K562 (cell line): Measurements from ENCODE around the gene PELI3. TPM values are rescaled to one million over a fixed set of nuclear protein-coding genes. Genes with fewer than 3 reads are reported as not detected.

Source experiments
- ARID2 ChIP-seq: fragments of 450-650 bp; IDR thresholded peaks from 2 replicates; pipeline ENCODE4 v1.6.1; 2017; ENCODE audit warnings: antibody characterized with exemption, mild to moderate bottlenecking
- ATF3 ChIP-seq, 2 experiments: fragments of 450-650 bp in 1 of 2; sonication (generic) in 1 of 2; formaldehyde crosslinking in 1 of 2; IDR thresholded peaks in 1 of 2; conservative IDR thresholded peaks in 1 of 2; 2 replicates each; pipeline versions ENCODE4 v1.6.1 to v1.8.1; 2016 to 2023; ENCODE audit warnings: mild to moderate bottlenecking in 2 of 2, moderate library complexity in 2 of 2, inconsistent platforms in 1 of 2, missing genetic modification reagents in 1 of 2
- ELK3 ChIP-seq: fragments of 450-650 bp; formaldehyde crosslinking; IDR thresholded peaks from 2 replicates; pipeline ENCODE4 v1.4.0; 2020; ENCODE audit warnings: mild to moderate bottlenecking
- GATAD2B ChIP-seq: fragments of 450-650 bp; IDR thresholded peaks from 2 replicates; pipeline ENCODE4 v1.6.1; 2017; ENCODE audit warnings: mild to moderate bottlenecking, borderline replicate concordance
- HMGXB4 ChIP-seq: sonication (generic); formaldehyde crosslinking; IDR thresholded peaks from 2 replicates; pipeline ENCODE4 v1.8.1; 2023; ENCODE audit warnings: mild to moderate bottlenecking, missing genetic modification reagents
- HNRNPL ChIP-seq: fragments of 200-400 bp; formaldehyde crosslinking; IDR thresholded peaks from 2 replicates; pipeline ENCODE4 v1.6.1; 2017; ENCODE audit warnings: low read depth, mild to moderate bottlenecking, low read length
- MCM5 ChIP-seq: fragments of 450-650 bp; IDR thresholded peaks from 2 replicates; pipeline ENCODE4 v1.6.1; 2016; ENCODE audit warnings: low read depth
- MYNN ChIP-seq, 2 experiments: sonication (generic); formaldehyde crosslinking in 1 of 2; IDR thresholded peaks; 2 replicates each; pipeline versions ENCODE4 v1.5.0 to v1.6.1; 2016 to 2020; ENCODE audit warnings: antibody characterized with exemption in 1 of 2, missing genetic modification reagents in 1 of 2
- PHF8 ChIP-seq: fragments of 200-600 bp; sonication (generic); IDR thresholded peaks from 2 replicates; pipeline ENCODE4 v1.6.1; 2012; ENCODE audit warnings: mixed run types, mild to moderate bottlenecking, inconsistent platforms, low read length, moderate library complexity, borderline replicate concordance
- POLR2AphosphoS5 ChIP-seq: IDR thresholded peaks from 2 replicates; pipeline ENCODE4 v1.6.1; 2011; ENCODE audit warnings: mild to moderate bottlenecking, low read depth, low read length, moderate library complexity; ENCODE audit not compliant: control insufficient read depth, insufficient read depth
- POLR3G ChIP-seq: IDR thresholded peaks from 2 replicates; pipeline ENCODE4 v1.6.1; 2011; ENCODE audit not compliant: insufficient read length, insufficient replicate concordance; ENCODE audit errors: extremely low read depth
- RBFOX2 ChIP-seq: fragments of 200-400 bp; formaldehyde crosslinking; IDR thresholded peaks from 2 replicates; pipeline ENCODE4 v1.6.1; 2017; ENCODE audit warnings: low read depth, mild to moderate bottlenecking, low read length, moderate library complexity
- RBM14 ChIP-seq: fragments of 200-400 bp; formaldehyde crosslinking; IDR thresholded peaks from 2 replicates; pipeline ENCODE4 v1.6.1; 2018; ENCODE audit warnings: low read depth, mild to moderate bottlenecking, low read length, moderate library complexity, borderline replicate concordance; ENCODE audit not compliant: insufficient read depth
- SAFB ChIP-seq: fragments of 200-400 bp; formaldehyde crosslinking; IDR thresholded peaks from 2 replicates; pipeline ENCODE4 v1.6.1; 2017; ENCODE audit warnings: low read depth, low read length, borderline replicate concordance
- SRSF3 ChIP-seq: fragments of 200-400 bp; formaldehyde crosslinking; IDR thresholded peaks from 2 replicates; pipeline ENCODE4 v1.6.1; 2016; ENCODE audit warnings: mild to moderate bottlenecking, low read length, moderate library complexity; ENCODE audit not compliant: insufficient read depth
- STAT5A ChIP-seq: IDR thresholded peaks from 2 replicates; pipeline ENCODE4 v1.6.1; 2012; ENCODE audit warnings: low read length, inconsistent platforms, borderline replicate concordance
- TAF15 ChIP-seq: fragments of 200-400 bp; formaldehyde crosslinking; IDR thresholded peaks from 2 replicates; pipeline ENCODE4 v1.6.1; 2017; ENCODE audit warnings: mild to moderate bottlenecking, low read depth, low read length, moderate library complexity
- VEZF1 ChIP-seq: fragments of 200-800 bp; sonication (Bioruptor generic); IDR thresholded peaks from 2 replicates; pipeline ENCODE4 v1.6.1; 2017; ENCODE audit warnings: missing genetic modification characterization, missing compliant biosample characterization
- ZBTB1 ChIP-seq: sonication (generic); formaldehyde crosslinking; IDR thresholded peaks from 2 replicates; pipeline ENCODE4 v1.8.1; 2023; ENCODE audit warnings: missing genetic modification reagents, low read depth, mild to moderate bottlenecking, borderline replicate concordance
- ZFX ChIP-seq: sonication (generic); formaldehyde crosslinking; IDR thresholded peaks from 2 replicates; pipeline ENCODE4 v1.8.0; 2022; ENCODE audit warnings: mild to moderate bottlenecking, missing genetic modification reagents, moderate library complexity
- ZNF699 ChIP-seq: fragments of 250-450 bp; sonication (Bioruptor Pico); IDR thresholded peaks from 2 replicates; pipeline ENCODE4 v1.8.0; 2021; ENCODE audit warnings: mild to moderate bottlenecking, moderate library complexity; ENCODE audit not compliant: insufficient replicate concordance
- ZNF77 ChIP-seq: fragments of 250-450 bp; sonication (Bioruptor Pico); IDR thresholded peaks from 2 replicates; pipeline ENCODE4 v1.5.0; 2020
- polyA plus RNA-seq, 8 experiments: library from polyadenylated mRNA; depleted of rRNA in 4 of 8; stranded (reverse) in 5 of 8; unstranded in 3 of 8; fragments of >200 nt; fragmentation: Nextera tagmentation in 2 of 8; fragmentation: Illumina TruSeq in 1 of 8; extraction: Ambion mirVana in 2 of 8; extraction: Trizol in 1 of 8; gene quantifications; 2 replicates each; pipeline versions ENCODE4 v1.2.1 to v1.2.3, GENCODE V29; 2011 to 2014; ENCODE audit warnings: inconsistent platforms in 1 of 8, missing spikeins in 1 of 8
- total RNA-seq, 7 experiments: library from RNA; depleted of rRNA in 6 of 7; stranded (reverse); fragments of >200 nt in 6 of 7; fragmentation: Illumina TruSeq in 2 of 7; extraction: Trizol in 2 of 7; gene quantifications; 2 replicates each; pipeline versions ENCODE4 v1.2.1 to v1.2.3, GENCODE V29; 2011 to 2021; ENCODE audit warnings: low replicate concordance in 1 of 7

PELI3 gene
- total and polyA plus RNA-seq, 9 of the 15 experiments (the other 6 are each of a cell fraction or from before 2014, with no cell fraction given): 0.17 to 4.2 (median 1.9) TPM

GRCh38 chr11:66466225-66467033 is at the start of gene PELI3 (continued):
- TF ChIP-seq STAT5A: no peak
- TF ChIP-seq ARID2: no peak
- TF ChIP-seq HNRNPL: no peak
- peak; percentile 69; the same call in 1 of the 2 replicates for TF ChIP-seq VEZF1 (CRISPR knock-in tag)
- TF ChIP-seq GATAD2B: no peak
- TF ChIP-seq SAFB: 0 out of 2 replicates have a peak, but pooled peaks have one; percentile 24
- TF ChIP-seq MCM5: no peak
- no peak for TF ChIP-seq ZNF699 (CRISPR knock-in tag)
- peak; percentile 53 for TF ChIP-seq RBFOX2
- no peak for TF ChIP-seq ZNF77
- TF ChIP-seq ZBTB1 (CRISPR knock-in tag): no peak
- no peak for TF ChIP-seq ATF3 (IDR thresholded peaks at IDR 0.05)
- TF ChIP-seq ATF3 (CRISPR knock-in tag; conservative IDR thresholded peaks at IDR 0.05): no peak
- no peak for TF ChIP-seq ELK3 (CRISPR knock-in tag)
- no peak for TF ChIP-seq TAF15
- TF ChIP-seq PHF8: peak; percentile 41; the same call in 1 of the 2 replicates
- no peak for TF ChIP-seq POLR3G
- no peak for TF ChIP-seq RBM14
- TF ChIP-seq POLR2AphosphoS5: peak; percentile 32; the same call in 1 of the 2 replicates
- TF ChIP-seq SRSF3: no peak
- peak; percentile 63 for TF ChIP-seq ZFX (CRISPR knock-in tag)
- TF ChIP-seq MYNN (IDR thresholded peaks at IDR 0.05): no peak
- no peak for TF ChIP-seq MYNN (CRISPR knock-in tag; IDR thresholded peaks at IDR 0.05)
- TF ChIP-seq HMGXB4 (CRISPR knock-in tag): 0 out of 2 replicates have a peak, but pooled peaks have one; percentile 8
